AG09319 (cell line): ENCODE results near the gene SLC35F2.
"Not testable (repeated sequence)": the region's sequence is repeated elsewhere in the genome, so short reads cannot be mapped to it uniquely, and the experiment has no call there.

Experiments
- DNase-seq: peaks from one replicate; pipeline ENCODE4 v3.0.0-alpha.2; 2010; ENCODE audit warnings: low read depth; ENCODE audit errors: extremely low read depth
- CTCF ChIP-seq: IDR thresholded peaks from 2 replicates; pipeline ENCODE4 v1.5.1; 2011; ENCODE audit warnings: low read depth, mild to moderate bottlenecking, inconsistent platforms, low read length, moderate library complexity

The SLC35F2 gene

GRCh38 chr11:107836851-107837250 lies 21.7 kb downstream of the SLC35F2 start:
- no peak for DNase-seq
- TF ChIP-seq CTCF, result no peak

- no peak for TF ChIP-seq CTCF
Observed at GRCh38 chr11:107834995-107835394, 23.6 kb downstream of the SLC35F2 start.

GRCh38 chr11:107833926-107834325 lies 24.7 kb downstream of the SLC35F2 start:
- not testable (repeated sequence) for DNase-seq

More at GRCh38 chr11:107834995-107835394, 23.6 kb downstream of the SLC35F2 start:
- no peak for DNase-seq

GRCh38 chr11:107830915-107831540 lies 27.6 kb downstream of the SLC35F2 start:
- DNase-seq, result no peak

GRCh38 chr11:107827041-107827440 lies 31.5 kb downstream of the SLC35F2 start:
- TF ChIP-seq CTCF, result no peak
- DNase-seq, result no peak

More at GRCh38 chr11:107830915-107831540, 27.6 kb downstream of the SLC35F2 start:
- no peak for TF ChIP-seq CTCF

- TF ChIP-seq CTCF, result no peak
- DNase-seq, result no peak
Observed at GRCh38 chr11:107825875-107826274, 32.7 kb downstream of the SLC35F2 start.

GRCh38 chr11:107824668-107825369 lies 33.8 kb downstream of the SLC35F2 start:
- no peak for DNase-seq
- no peak for TF ChIP-seq CTCF
